GM21526 (cell line): ENCODE results near the gene ADRM1.

Experiments
- ATAC-seq: cut with Tn5 transposase; IDR thresholded peaks from one replicate; pipeline ENCODE4 v1.9.1; 2021; ENCODE audit warnings: moderate library complexity; ENCODE audit not compliant: unreplicated experiment, low FRiP score

Gene ADRM1

DNA sequence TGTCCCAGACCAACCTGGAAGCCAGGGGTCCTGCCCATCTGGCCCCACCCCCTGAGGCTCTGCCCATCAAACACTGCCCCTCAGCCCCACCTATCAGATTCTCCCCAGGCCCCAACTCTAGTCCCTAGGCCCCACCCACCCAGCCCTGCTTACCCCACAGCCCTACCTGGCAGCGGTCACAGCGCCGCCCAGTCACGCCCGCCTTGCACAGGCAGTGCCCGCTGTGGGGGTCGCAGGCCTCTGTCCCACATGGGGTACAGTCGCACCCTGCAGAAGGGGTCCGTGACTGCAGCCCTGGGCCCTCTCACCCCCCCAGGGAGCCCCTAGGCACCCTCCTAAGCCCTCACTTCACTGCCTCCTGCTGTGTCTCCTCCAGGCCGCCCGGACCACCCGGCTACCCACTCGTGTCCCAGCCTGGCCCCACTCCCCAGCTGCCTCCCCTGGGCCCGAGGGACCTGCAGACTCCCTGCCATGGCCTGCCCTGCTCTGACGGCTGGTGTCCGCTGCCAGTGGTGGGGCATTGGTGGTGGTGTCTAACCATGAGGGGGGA, 19.8 kb downstream of the ADRM1 start:
- no peak for ATAC-seq

DNA sequence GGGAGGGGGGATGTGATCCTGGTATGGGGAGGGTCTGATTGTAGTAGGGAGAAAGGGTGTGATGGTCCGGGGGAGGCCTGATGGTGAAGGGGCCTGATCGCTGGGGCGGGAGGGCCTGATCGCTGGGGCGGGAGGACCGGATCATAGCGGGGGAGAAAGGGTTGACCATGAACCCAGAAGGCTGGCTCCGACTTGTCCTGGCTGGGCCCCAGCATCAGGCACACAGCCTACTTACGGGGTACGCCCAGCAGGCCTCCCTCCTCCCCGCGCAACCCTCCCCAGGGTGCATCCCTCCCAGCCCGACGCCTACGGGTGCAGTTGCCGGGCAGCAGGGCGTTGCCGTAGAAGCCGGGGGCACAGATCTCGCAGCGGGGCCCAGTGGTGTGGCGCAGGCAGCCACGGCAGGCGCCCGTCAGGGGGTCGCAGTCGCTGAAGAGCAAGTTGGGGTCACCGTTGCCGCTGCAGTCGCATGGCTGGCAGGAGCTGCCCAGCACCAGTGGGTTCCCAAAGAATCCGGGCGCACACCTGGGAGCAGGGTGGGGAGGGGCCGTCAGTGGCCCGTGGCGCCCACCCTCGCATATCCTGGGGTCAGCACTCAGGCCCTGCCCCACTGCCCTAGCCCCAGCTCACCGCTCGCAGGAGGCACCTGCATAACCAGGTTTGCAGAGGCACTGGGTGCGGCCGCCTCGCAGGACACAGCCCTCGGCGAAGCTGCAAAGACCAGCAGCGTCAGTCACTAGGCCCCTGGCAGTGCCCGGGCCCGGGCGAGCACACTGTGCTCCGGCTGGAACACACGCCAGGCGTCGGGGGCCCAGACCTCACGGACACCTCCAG, 20.6 kb downstream of the ADRM1 start:
- no peak for ATAC-seq

DNA sequence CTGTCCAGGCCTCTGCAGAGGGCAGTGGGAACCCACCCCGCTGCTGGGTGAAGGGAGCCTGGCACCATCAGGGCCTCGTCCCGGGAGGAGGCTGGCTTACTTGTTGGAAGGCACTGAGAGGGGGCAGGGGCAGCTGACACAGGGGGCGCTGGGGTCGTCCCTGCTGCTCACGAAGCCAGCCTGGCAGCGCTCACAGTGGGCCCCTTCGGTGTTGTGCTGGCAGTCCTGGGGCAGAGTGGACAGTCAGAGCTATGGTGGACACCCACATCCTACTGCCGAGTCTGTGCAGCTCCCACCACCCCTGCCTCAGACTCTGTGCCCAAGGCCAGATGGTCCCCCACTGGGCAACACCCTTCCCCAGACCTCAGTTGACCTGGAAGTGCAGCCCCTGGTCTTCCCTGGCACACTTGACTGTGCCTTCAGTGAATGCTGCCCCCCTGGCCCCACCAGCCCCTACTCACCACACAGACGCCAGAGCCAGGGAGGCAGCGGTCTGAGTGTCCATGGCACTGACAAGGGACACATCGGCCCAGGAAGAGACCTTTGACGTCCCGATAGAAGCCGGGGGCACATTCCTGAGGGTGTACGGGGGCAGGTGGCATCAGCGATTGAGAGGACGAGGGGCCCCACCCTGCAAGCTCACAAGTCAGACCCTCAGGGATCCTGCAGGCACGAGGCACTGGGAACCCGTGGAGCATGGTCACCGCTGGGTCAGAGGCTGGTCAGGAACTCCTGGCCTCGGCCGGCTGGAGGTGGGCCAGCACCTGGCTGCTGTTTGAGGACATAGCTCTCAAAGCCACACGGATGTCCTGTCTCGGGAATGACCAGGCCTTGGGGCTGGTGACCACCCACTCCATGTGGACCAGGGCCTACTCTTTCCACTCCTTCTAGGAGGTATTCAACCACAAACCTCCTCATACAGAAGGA, 21.4 kb downstream of the ADRM1 start:
- no peak for ATAC-seq

DNA sequence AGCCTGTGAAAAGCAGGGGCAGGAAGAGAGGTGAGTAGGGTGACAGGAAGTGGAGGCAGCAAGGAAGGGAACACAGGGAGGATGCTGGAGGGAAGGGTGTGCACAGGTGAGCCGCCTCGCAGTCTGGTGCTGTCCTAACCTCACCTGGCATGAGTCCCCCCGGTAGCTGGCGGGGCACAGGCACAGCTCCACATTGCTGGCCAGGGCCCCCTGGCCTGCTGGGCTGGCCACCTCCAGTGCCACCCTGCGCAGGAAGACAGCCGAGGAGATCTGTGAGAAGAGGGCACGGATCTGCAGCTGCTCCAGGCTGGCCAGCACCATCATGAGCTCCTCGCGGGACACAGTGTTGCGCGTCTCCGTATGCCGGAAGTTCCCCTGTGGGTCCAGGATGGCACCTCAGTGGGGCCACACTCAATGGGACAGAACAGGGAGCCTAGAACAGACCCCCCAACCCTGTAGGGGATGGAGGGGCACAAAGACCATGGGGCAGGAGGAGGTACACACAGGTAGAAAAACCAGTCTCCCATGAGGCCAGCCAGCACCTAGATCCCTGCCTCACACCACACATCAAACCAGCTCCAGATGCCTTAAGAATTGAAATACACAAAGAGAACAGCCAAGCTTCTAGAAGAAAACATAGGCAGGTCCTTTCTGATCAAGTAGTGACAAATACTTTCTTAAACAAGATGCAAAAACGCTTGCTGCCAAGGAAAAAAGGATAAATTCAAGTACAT, 22.5 kb downstream of the ADRM1 start:
- ATAC-seq: no peak

DNA sequence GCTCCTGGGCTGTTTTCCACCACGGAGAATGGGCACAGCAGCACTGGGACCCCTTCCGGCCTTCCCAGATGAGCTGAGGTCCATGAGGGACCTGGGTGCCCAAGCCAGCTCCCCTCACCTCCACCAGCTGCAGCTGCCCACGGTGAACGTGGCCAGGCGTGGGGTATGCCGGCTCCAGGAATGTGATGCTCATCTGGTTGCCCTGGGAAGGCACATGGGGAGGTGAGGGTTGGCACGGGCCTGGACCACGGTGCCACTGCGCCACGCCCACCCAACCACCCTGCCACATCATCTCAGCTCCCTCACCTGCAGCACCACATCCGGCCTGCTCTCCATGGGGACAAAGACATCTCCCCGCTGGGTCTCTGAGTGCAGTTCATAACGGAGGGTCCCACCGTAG, 23.8 kb downstream of the ADRM1 start:
- ATAC-seq: no peak

DNA sequence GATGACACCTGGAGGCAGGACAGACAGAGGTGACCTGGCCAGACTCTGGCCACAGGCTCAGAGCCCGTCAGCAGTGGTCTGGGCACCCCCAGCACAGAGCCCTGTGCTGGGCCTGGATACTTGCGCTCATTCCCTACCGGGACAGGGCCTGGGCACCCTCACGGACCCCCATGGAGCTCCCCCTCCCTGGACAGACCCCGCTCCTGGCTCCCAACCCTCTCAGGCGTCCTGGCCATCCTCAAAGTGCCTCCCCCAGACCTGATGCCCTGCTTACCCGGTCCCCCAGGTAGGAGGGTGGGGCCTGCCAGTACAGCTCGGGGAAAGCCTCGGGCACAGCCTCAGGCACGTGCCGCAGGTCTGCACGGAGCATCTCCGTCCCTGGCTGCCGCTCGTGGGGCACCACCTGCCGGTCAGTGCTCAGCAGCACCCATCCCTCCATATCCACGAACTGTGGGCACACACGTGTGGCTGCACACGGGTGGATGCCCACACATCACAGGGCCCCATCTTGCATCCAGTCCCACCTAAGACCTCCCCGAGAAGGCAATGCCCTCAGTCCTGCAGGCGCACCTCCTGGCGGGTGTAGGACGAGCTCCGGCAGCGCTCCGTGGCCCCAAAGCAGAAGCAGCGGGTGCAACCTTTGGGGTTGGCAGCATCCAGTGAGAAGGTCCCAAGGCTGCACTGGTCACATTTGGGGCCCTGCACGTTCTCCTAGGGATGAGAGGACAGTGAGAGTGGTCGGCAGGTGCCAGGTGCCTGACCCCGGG, 24.3 kb downstream of the ADRM1 start:
- ATAC-seq: no peak

DNA sequence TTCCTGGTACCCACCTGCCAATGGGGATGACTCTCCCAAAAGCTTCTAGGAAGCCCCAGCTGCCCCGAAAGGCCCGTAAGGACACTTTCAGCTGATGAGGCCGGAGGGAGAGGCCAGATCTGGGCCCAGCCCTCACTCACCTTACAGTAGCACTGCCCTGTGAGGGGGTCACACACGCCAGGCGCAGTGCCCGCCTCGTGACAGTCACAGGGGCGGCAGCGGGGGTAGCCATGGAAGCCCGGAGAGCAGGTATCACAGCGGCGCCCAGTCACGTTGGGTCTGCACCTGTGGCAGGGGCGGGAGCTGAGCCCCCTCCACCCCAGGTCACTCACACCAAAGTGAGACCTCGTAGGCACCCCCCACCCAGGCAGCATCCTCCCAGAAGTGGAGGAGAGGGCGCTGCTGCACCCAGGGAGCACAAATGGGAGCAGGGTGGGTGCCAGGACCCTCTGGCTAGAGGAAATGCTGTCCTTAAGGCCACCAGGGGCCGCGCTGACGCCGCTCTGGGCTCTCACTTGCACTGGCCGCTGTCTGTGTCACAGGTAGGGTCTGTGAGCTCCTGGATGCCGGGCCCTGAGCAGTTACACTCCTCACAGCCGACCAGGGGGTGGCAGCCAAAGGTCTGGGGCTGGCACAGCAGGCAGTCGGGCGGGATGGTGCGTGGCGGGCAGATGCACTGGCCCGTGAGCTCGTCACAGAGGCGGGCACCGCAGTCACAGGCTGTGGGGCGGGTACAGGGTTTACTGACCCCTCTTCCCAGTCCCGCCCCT, 25.1 kb downstream of the ADRM1 start:
- ATAC-seq: no peak

DNA sequence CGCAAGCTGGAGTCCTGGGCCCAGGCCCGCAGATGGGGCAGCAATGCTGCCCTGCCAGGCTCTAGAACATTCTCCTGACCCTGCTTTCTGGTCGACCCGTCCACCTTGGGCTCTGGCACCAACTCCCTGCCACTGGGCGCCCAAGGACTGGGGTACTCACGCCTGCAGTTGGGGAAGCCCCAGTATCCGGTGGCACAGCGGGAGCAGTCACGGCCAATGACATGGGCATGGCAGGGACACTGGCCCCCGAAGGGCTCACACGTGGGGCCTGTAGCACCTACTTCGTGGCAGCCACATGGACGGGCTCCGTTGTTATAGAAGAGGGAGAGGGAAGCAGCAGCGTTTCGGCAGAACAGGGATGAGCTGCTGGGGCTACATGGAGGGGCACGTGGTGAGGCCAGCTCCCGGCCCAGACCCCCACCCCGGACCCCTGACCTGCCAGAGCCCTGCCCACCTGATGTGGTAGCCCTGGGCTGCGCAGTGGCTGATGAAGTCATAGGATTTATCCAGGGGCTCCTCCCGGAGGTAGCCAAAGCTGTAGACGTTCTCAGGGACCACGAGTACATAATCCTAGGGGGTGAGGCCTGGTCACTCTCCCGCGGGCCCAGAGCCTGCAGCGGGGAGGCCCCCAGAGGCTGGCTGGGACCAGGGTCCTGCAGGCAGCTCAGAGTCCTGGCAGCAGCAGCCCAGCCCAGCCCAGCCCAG, 26.0 kb downstream of the ADRM1 start:
- ATAC-seq: no peak

DNA sequence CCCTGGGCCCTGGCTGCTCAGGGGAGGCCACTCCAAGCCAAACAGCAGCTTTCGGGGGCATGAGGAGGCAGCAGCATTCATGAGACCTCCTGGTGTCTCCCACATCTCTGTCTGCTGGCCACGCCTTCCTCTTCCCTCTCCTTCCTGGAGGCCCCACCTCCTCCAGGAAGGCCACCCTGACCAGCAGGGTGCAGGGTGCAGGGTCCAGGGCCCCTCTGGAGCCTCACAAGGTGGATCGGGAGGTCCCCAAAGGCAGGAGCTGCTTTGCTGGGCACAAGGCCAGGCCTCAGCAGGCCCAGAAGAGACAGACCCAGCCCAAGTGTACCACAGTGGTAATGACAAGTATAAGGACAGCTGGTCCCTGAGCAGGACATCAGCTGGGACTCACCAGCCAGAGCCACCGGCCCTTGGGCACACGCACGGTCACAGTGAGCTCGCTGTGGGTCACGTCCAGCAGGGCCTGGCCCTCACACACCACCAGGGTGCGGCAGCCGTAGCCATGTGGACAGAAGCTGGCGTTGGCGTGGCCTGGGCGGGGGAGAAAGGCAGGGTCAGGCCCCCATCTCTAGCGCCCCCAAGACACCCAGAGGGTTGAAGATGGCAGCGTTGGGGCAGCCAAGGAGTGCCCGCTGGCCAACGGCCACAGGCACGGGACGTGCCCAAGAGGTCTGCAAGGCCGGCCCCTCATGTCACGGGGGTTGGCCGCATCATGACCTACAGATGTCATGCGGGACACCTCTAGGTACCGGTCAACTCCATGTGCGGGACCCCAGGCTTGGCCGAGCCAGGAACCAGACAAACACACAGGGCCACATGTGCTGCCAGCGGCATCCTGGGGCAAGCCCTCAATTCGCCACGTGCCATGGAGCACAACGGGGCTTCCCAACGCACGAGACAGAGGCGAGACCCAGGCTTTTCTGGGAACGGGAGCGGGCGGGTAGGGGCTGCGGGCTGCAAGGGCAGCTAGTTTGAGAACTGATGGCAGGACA, 26.9 kb downstream of the ADRM1 start:
- ATAC-seq: no peak

DNA sequence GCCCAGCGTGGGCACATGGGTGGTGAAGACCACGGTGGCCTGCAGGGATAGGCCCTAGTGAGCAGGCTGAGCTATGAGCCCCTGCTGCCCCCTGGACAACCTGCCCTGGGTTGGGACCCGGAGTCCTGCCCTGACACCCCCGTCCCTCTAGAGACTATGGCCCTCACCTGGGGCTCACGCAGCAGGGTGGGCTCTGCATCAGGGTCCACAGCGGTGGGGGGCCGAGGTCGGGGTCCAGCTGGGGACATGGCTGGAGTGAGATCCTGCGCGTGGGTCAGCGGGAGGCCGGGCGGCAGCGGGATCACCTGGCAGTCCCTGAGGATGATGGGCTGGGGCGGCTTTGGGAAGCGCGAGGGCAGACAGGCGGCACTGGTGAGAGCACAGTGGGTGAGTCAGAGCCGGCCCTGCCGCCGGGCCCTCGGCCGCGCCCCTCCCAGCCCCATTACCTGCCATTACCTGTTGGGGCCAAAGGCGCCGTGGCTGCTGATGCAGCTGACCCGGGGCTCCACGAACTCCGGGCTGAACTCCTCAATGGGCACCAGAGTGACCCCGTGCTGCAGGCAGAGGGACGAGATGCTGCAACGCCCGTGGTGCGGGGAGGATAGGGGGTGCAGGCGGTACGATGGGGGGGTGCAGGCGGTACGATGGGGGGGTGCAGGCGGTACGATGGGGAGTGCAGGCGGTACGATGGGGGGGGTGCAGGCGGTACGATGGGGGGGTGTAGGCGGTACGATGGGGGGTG, 27.9 kb downstream of the ADRM1 start:
- no peak for ATAC-seq

DNA sequence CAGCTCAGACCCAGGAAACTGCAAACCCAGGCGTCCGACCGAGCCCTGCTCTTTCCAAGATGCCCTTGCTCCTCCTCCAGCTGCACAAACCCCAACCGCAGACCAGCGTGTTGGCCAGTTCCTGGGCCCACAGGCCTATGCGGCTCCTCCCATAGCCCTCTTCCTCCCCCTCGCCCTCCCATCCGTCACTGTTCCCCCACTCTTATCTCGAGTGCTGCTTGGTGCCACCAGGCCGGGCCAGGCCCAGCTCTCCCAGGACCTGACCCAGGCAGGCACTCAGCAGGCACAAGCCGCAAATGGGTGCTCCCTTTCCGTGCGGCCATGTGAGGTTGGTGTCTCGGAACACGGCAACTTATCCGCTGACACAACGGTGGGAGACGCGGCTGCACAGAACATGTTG, 28.6 kb downstream of the ADRM1 start:
- ATAC-seq: no peak

DNA sequence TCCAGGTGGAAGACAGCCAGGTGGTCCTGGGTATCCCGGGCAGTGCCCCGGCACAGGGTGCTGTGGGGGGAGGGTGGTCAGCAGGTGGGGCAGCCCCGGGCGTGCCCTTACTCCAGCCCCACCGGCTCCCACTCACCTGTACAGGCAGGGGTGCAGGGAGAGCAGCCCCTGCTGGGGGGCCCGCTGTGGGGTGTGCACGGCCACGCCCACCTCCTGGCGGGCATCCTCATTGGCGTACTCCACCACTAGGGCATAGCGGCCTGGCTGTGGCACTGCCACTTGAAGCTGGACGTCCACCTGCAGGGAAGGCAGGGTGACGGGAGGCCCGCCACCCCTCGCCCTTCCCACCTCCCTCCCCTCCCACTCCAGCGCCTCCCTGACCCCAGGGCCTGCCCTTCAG, 29.6 kb downstream of the ADRM1 start:
- no peak for ATAC-seq

DNA sequence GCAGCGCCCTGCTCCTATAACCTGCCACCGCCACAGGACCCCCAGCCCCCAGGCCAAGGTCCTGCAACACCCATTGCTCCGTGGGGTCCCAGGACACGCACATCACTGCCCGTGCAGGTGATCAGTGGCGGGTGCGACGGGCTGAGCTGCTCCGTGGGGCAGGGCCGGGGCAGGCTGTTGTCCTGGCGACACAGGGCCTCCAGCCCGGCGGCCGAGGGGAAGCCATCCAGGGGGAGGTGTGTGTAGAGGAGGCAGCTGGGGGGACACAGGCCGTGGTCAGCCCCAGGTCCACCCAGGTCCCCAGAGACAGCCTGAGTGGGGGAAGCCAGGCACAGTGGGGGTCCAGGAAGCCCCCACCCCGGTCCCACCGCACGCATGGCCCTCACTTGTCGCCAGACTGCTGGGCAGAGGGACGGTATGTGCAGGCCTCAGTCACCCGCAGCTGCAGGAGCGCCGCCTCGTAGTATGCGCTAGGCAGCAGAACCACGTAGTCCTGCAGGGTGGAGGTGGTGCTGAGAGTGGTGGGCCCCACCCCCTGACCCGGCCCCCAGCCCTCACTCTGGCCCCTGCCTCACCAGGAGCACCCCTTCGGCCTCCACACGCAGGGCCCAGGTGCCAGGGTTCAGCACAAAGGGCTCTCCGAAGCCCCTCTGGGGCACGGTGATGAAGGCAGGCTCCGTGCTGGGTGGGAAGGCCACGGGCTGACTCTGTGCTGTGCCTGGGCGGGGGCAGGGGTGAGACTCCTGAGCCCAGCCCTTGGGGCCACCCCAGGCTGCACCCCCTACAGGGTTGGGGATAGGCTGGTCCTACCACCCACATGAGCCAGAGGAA, 30.4 kb downstream of the ADRM1 start:
- ATAC-seq: no peak

DNA sequence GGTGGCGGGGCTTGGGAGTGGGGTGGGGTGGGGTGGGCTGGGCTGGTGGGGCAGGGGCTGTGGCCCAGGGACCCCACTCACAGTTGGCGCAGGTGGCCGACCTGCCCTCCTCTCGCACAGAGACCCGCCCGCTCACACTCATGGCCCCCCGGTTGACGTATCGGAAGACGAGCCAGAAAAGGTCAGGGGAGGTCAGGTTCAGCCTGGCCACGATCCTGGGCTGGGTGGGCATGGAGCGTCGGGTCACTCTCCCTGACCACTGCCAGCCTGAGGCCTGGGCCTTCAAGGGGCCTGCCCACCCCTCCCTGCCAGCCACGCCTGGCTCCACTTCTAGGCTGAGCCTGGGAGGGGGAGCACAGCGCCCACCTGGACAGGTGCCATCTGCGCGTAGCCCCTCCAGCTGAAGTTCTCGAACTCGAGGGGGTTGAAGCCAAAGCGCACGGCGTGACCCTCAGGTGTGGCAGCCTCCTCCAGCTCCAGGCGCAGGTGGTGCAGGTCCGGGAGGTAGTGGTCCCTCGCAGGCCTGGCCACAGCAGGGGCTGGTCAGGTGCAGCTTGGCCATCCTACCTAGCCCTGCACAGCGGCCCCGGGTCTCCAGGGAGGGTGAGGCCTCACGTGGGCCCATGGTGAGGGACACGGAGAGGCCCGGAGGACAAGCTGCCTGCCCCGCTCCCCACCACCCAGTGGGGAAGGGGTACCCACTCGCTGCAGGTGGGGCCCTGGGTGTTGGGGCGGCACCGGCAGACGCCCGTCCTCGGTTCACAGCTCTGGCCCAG, 31.2 kb downstream of the ADRM1 start:
- ATAC-seq: no peak

DNA sequence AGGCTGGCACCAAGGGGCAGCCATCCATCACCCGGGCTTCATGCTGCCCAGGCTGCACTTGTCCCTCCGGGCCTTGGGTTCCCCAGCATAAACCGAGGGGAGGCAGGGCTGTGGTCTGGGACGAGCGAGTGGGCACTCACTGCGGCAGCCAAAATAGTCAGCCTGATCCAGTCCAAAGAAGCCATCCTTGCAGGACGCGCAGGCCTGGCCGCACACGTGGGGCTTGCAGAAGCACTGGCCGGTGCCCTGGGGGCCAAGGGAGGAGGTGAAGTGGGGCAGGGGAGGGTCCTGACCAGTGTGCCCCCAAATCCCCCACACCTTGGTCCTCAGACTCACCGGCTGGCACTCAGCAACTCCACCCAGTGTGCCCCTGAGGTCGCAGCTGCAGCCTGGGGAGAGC, 32.1 kb downstream of the ADRM1 start:
- no peak for ATAC-seq
